Kidney epithelial cell (primary cell): Measurements from ENCODE around the gene SLIT1. TPM values are rescaled to one million over a fixed set of nuclear protein-coding genes. Genes with fewer than 3 reads are reported as not detected.

Experiments
- DNase-seq: peaks from one replicate; pipeline ENCODE4 v3.0.0-alpha.2; 2010; ENCODE audit warnings: low read depth
- H3K27me3 ChIP-seq: 2 replicates; pipeline ENCODE4 v1.6.0; 2011; ENCODE audit warnings: low read length; ENCODE audit not compliant: control insufficient read depth, insufficient read depth
- H3K36me3 ChIP-seq: 2 replicates; pipeline ENCODE4 v1.5.1; 2011; ENCODE audit warnings: low read length; ENCODE audit not compliant: control insufficient read depth, insufficient read depth
- H3K4me3 ChIP-seq: 2 replicates; pipeline ENCODE4 v1.5.1; 2011; ENCODE audit warnings: low read depth, mild to moderate bottlenecking, control low read depth, low read length
- CTCF ChIP-seq: IDR thresholded peaks from 2 replicates; pipeline ENCODE4 v1.5.1; 2011; ENCODE audit warnings: mild to moderate bottlenecking, moderate library complexity, low read length, control low read depth, inconsistent platforms; ENCODE audit not compliant: insufficient read depth, poor library complexity, severe bottlenecking
- total RNA-seq: library from RNA; depleted of rRNA; stranded (reverse); fragments of >200 nt; gene quantifications from 2 replicates; pipeline ENCODE4 v1.2.3, GENCODE V29; 2015

The SLIT1 gene
- total RNA-seq, 1 donor from 2014 or later = 0.17 TPM

- Histone ChIP-seq H3K27me3 (peaks cover 34% of the 10 kb centered on the region), H3K4me3 (no peak overlapping the region), H3K36me3 (no peaks in the 10 kb centered on the region)
- no peak for DNase-seq
- no peak for TF ChIP-seq CTCF
Measured at GRCh38 chr10:97111615-97112014, 74.1 kb downstream of the SLIT1 start.

GRCh38 chr10:97109547-97109946 is 76.2 kb downstream of the SLIT1 start:
- Histone ChIP-seq H3K36me3 (no peaks in the 10 kb centered on the region), H3K4me3 (no peak overlapping the region), H3K27me3 (peaks cover 31% of the 10 kb centered on the region)
- no peak for DNase-seq
- TF ChIP-seq CTCF = no peak

GRCh38 chr10:97107551-97107950 is 78.2 kb downstream of the SLIT1 start:
- no peak for DNase-seq
- Histone ChIP-seq H3K27me3 (peaks cover 40% of the 10 kb centered on the region), H3K36me3 (no peaks in the 10 kb centered on the region), H3K4me3 (no peak overlapping the region)
- TF ChIP-seq CTCF = no peak

- H3K27me3 ChIP-seq = peaks cover 40% of the 10 kb centered on the region
- DNase-seq = no peak
- TF ChIP-seq CTCF = no peak
- H3K4me3 ChIP-seq = no peak overlapping the region
- no peaks in the 10 kb centered on the region for H3K36me3 ChIP-seq
Measured at GRCh38 chr10:97106207-97106606, 79.6 kb downstream of the SLIT1 start.

- peaks cover 46% of the 10 kb centered on the region for H3K27me3 ChIP-seq
- TF ChIP-seq CTCF = no peak
- H3K36me3 ChIP-seq = no peaks in the 10 kb centered on the region
- no peak overlapping the region for H3K4me3 ChIP-seq
- no peak for DNase-seq
Measured at GRCh38 chr10:97105303-97105702, 80.5 kb downstream of the SLIT1 start.

- DNase-seq = no peak
- Histone ChIP-seq H3K4me3 (no peak overlapping the region), H3K36me3 (no peaks in the 10 kb centered on the region), H3K27me3 (peaks cover 46% of the 10 kb centered on the region)
- TF ChIP-seq CTCF = no peak
Measured at GRCh38 chr10:97103316-97104080, 82.3 kb downstream of the SLIT1 start.
